Stomach (tissue), 9 donors: ENCODE results near the gene RAB7B. TPM values are rescaled to one million over a fixed set of nuclear protein-coding genes. Genes with fewer than 3 reads are reported as not detected.

Source experiments
- DNase-seq, 2 donors: peaks; one replicate each; pipeline versions ENCODE4 v3.0.0 to v3.0.0-alpha.2; 2013 to 2019
- H3K27ac ChIP-seq, 5 donors: fragments of 200-600 bp in 4 of 5; sonication (generic) in 4 of 5; one replicate each; pipeline ENCODE4 v1.5.1; 2013 to 2019; ENCODE audit warnings: mild to moderate bottlenecking in 1 of 5, moderate library complexity in 1 of 5
- H3K27me3 ChIP-seq, 3 donors: fragments of 200-600 bp; sonication (generic); one replicate each; pipeline ENCODE4 v1.5.1; 2017 to 2019; ENCODE audit warnings: mixed run types in 1 of 3
- H3K36me3 ChIP-seq, 4 donors: fragments of 200-600 bp; sonication (generic); 1 replicate in 3 of 4; 2 replicates in 1 of 4; pipeline ENCODE4 v1.5.1; 2016 to 2019
- H3K4me1 ChIP-seq, 4 donors: fragments of 200-600 bp; sonication (generic); one replicate each; pipeline ENCODE4 v1.5.1; 2016 to 2019
- H3K4me3 ChIP-seq, 4 donors: fragments of 200-600 bp; sonication (generic) in 3 of 4; one replicate each; pipeline ENCODE4 v1.5.1; 2016 to 2019; ENCODE audit warnings: mild to moderate bottlenecking in 1 of 4
- H3K9me3 ChIP-seq, 4 donors: fragments of 200-600 bp; sonication (generic); one replicate each; pipeline ENCODE4 v1.5.1; 2016 to 2019
- CTCF ChIP-seq, 7 experiments: fragments of 450-650 bp in 4 of 7; fragments of 200-600 bp in 3 of 7; sonication (generic) in 3 of 7; IDR thresholded peaks; one replicate each; pipeline ENCODE4 v1.5.1; 2016 to 2019; ENCODE audit warnings: antibody characterized with exemption in 7 of 7, control low read depth in 2 of 7, mild to moderate bottlenecking in 1 of 7
- EP300 ChIP-seq: sonication (generic); formaldehyde crosslinking; IDR thresholded peaks from one replicate; pipeline ENCODE4 v1.6.1; 2017; ENCODE audit warnings: antibody characterized with exemption
- POLR2A ChIP-seq, 4 donors: fragments of 450-650 bp; IDR thresholded peaks; one replicate each; pipeline ENCODE4 v1.6.1; 2016; ENCODE audit warnings: antibody characterized with exemption in 4 of 4, control low read depth in 2 of 4, mild to moderate bottlenecking in 1 of 4, moderate library complexity in 1 of 4
- POLR2AphosphoS5 ChIP-seq, 3 donors: sonication (generic); formaldehyde crosslinking; IDR thresholded peaks; one replicate each; pipeline ENCODE4 v1.6.1; 2016; ENCODE audit warnings: antibody characterized with exemption in 3 of 3
- WGBS, 5 donors: extraction: QIAGEN DNeasy Blood & Tissue Kit in 3 of 5; methylation state at CpG; one replicate each; pipeline versions ENCODE4 v1.1.5 to v1.1.7; 2013 to 2018; 5-methylcytosine and 5-hydroxymethylcytosine counted together
- intact Hi-C: fragments of 100-400 bp; cut with DNase I; formaldehyde crosslinking; loops from one replicate; pipeline ENCODE4 v1.15.1; 2023; ENCODE audit warnings: low total_unique reads
- polyA plus RNA-seq, 3 donors: library from polyadenylated mRNA; stranded (reverse); fragments of 200-250 nt; gene quantifications; one replicate each; pipeline ENCODE4 v1.2.3, GENCODE V29; 2013
- total RNA-seq, 5 donors: library from RNA; depleted of rRNA; stranded (reverse); fragments of >200 nt; gene quantifications; one replicate each; pipeline versions ENCODE4 v1.1.0 to v1.2.3, GENCODE V29; 2014 to 2016
- donor health status: healthy with polysubstance abuse.
- donor health status: Bipolar disorder and iron deficiency.
- donor health status: healthy.

RAB7B gene
- total and polyA plus RNA-seq, 8 donors = 0.89 to 14.0 (median 6.2) TPM; not detected in 1

GRCh38 chr1:206021008-206021625, 17.9 kb upstream of the RAB7B start:
- intact Hi-C loops = no loop called here

GRCh38 chr1:206020393-206021007, 17.3 kb upstream of the RAB7B start:
- Histone ChIP-seq H3K27ac (peak overlapping the region; percentile 76 to 88 (median 83)), H3K4me3 (peak overlapping the region in 3 of 4 donors; percentile 35 to 47 (median 35)), H3K4me1 (peaks cover 2 to 24% (median 17%) of the 10 kb centered on the region in 4 donors), H3K9me3 (no peaks in the 10 kb centered on the region), H3K36me3 (peaks cover 0 to 7% (median 1%) of the 10 kb centered on the region in 4 donors), H3K27me3 (no peaks in the 10 kb centered on the region)
- 56 to 71% (median 67%) methylated on average over 4 of the region's 4 CpGs for WGBS, 5 donors
- TF ChIP-seq POLR2AphosphoS5 (IDR thresholded peaks at IDR 0.05) (no peak), CTCF (IDR thresholded peaks at IDR 0.05) (no peak), EP300 (no peak), POLR2A (IDR thresholded peaks at IDR 0.05) (no peak)
- DNase-seq = no peak
- intact Hi-C loops = no loop called here

More at GRCh38 chr1:206021008-206021625, 17.9 kb upstream of the RAB7B start:
- WGBS, 5 donors = 41 to 67% (median 52%) methylated on average over 9 of the region's 9 CpGs
- TF ChIP-seq POLR2AphosphoS5 (IDR thresholded peaks at IDR 0.05) (peak in 2 of 3 donors; percentile 68 to 72), CTCF (IDR thresholded peaks at IDR 0.05) (no peak), POLR2A (IDR thresholded peaks at IDR 0.05) (no peak)
- no peaks in the 10 kb centered on the region for H3K27me3 ChIP-seq
- no peaks in the 10 kb centered on the region for H3K9me3 ChIP-seq
- peaks cover 0 to under 1% (median 0%) of the 10 kb centered on the region in 4 donors for H3K36me3 ChIP-seq
- DNase-seq = peak; percentile 60 to 87
- peak overlapping the region; percentile 76 to 88 (median 83) for H3K27ac ChIP-seq
- H3K4me3 ChIP-seq = peak overlapping the region in 3 of 4 donors; percentile 35 to 47 (median 47)
- H3K4me1 ChIP-seq = peaks cover 5 to 25% (median 20%) of the 10 kb centered on the region in 4 donors

GRCh38 chr1:206015071-206015470, 11.9 kb upstream of the RAB7B start:
- intact Hi-C loops = no loop called here
- no peak for TF ChIP-seq POLR2A (IDR thresholded peaks at IDR 0.05)
- TF ChIP-seq POLR2AphosphoS5 (IDR thresholded peaks at IDR 0.05) = no peak
- no peak for TF ChIP-seq EP300
- no peak for TF ChIP-seq CTCF (IDR thresholded peaks at IDR 0.05)
- Histone ChIP-seq H3K27ac (no peak overlapping the region), H3K4me1 (peaks cover 0 to 36% (median 10%) of the 10 kb centered on the region in 4 donors), H3K27me3 (no peaks in the 10 kb centered on the region), H3K9me3 (no peaks in the 10 kb centered on the region), H3K36me3 (peaks cover 0 to 38% (median 20%) of the 10 kb centered on the region in 4 donors), H3K4me3 (no peak overlapping the region)
- DNase-seq = no peak
- 62 to 86% (median 77%) methylated on average over 1 of the region's 1 CpG for WGBS, 5 donors

GRCh38 chr1:206014601-206015000, 11.4 kb upstream of the RAB7B start:
- WGBS, 5 donors = 81 to 91% (median 86%) methylated on average over 5 of the region's 5 CpGs
- H3K4me1 ChIP-seq = peaks cover 0 to 36% (median 10%) of the 10 kb centered on the region in 4 donors
- no peaks in the 10 kb centered on the region for H3K9me3 ChIP-seq
- H3K36me3 ChIP-seq = peaks cover 0 to 42% (median 21%) of the 10 kb centered on the region in 4 donors
- DNase-seq = no peak
- no peak overlapping the region for H3K4me3 ChIP-seq
- no peak overlapping the region for H3K27ac ChIP-seq
- H3K27me3 ChIP-seq = no peaks in the 10 kb centered on the region
- intact Hi-C loops = no loop called here
- TF ChIP-seq CTCF (IDR thresholded peaks at IDR 0.05) (no peak), POLR2A (IDR thresholded peaks at IDR 0.05) (no peak), EP300 (no peak), POLR2AphosphoS5 (IDR thresholded peaks at IDR 0.05) (no peak)
